HepG2 (cell line): ENCODE results near the gene SNRPD3. TPM values are rescaled to one million over a fixed set of nuclear protein-coding genes. Genes with fewer than 3 reads are reported as not detected.
A peak's percentile ranks its signal among the peaks of the same experiment; 100 is the strongest.

ENCODE experiments used
- ELF4 ChIP-seq: sonication (generic); formaldehyde crosslinking; IDR thresholded peaks from 2 replicates; pipeline ENCODE4 v1.5.0; 2020; ENCODE audit warnings: missing genetic modification reagents, mild to moderate bottlenecking, moderate library complexity, borderline replicate concordance
- HNRNPH1 ChIP-seq: fragments of 200-400 bp; formaldehyde crosslinking; optimal IDR thresholded peaks from 2 replicates; pipeline ENCODE3; 2017; ENCODE audit warnings: mild to moderate bottlenecking, low read depth, low read length
- MAZ ChIP-seq, 2 experiments: sonication (generic) in 1 of 2; formaldehyde crosslinking in 1 of 2; IDR thresholded peaks; 2 replicates each; pipeline versions ENCODE4 v1.5.0 to v1.6.1; 2012 to 2020; ENCODE audit warnings: low read depth in 2 of 2, mild to moderate bottlenecking in 2 of 2, borderline replicate concordance in 1 of 2, improper control_type of control experiment in 1 of 2, low read length in 1 of 2, missing genetic modification reagents in 1 of 2, moderate library complexity in 1 of 2
- MED1 ChIP-seq: sonication (generic); formaldehyde crosslinking; IDR thresholded peaks from 2 replicates; pipeline ENCODE4 v1.4.0; 2020; ENCODE audit warnings: missing genetic modification reagents
- MTF2 ChIP-seq: sonication (generic); formaldehyde crosslinking; IDR thresholded peaks from 2 replicates; pipeline ENCODE4 v1.5.0; 2020; ENCODE audit warnings: missing genetic modification reagents, borderline replicate concordance
- NFKB2 ChIP-seq: sonication (generic); formaldehyde crosslinking; IDR thresholded peaks from 2 replicates; pipeline ENCODE4 v1.4.0; 2020; ENCODE audit warnings: missing genetic modification reagents, borderline replicate concordance
- RBFOX2 ChIP-seq: fragments of 200-400 bp; formaldehyde crosslinking; IDR thresholded peaks from 2 replicates; pipeline ENCODE4 v1.6.1; 2017; ENCODE audit warnings: low read depth, mild to moderate bottlenecking, low read length
- SETDB1 ChIP-seq: sonication (generic); formaldehyde crosslinking; IDR thresholded peaks from 2 replicates; pipeline ENCODE4 v1.5.1; 2020; ENCODE audit warnings: missing genetic modification reagents, mild to moderate bottlenecking, borderline replicate concordance
- SIN3B ChIP-seq: fragments of 150-350 bp; IDR thresholded peaks from 2 replicates; pipeline ENCODE4 v1.6.1; 2014; ENCODE audit warnings: low read length
- ZNF263 ChIP-seq: sonication (generic); formaldehyde crosslinking; IDR thresholded peaks from 2 replicates; pipeline ENCODE4 v1.4.0; 2020; ENCODE audit warnings: missing genetic modification reagents
- ZNF350 ChIP-seq: sonication (generic); formaldehyde crosslinking; IDR thresholded peaks from 2 replicates; pipeline ENCODE4 v1.4.0; 2020; ENCODE audit warnings: mild to moderate bottlenecking, low read depth, missing genetic modification reagents, borderline replicate concordance
- ZNF614 ChIP-seq: IDR thresholded peaks from 2 replicates; pipeline ENCODE4 v1.6.1; 2018; ENCODE audit warnings: missing biosample characterization, missing genetic modification reagents, inconsistent platforms, borderline replicate concordance
- ZNF777 ChIP-seq: sonication (generic); formaldehyde crosslinking; IDR thresholded peaks from 2 replicates; pipeline ENCODE4 v1.4.0; 2020; ENCODE audit warnings: missing genetic modification reagents
- polyA plus RNA-seq, 8 experiments: library from polyadenylated mRNA; depleted of rRNA in 3 of 8; stranded (reverse) in 7 of 8; unstranded in 1 of 8; fragments of >200 nt; fragmentation: Illumina TruSeq in 4 of 8; extraction: Trizol in 4 of 8; gene quantifications; 2 replicates each; pipeline versions ENCODE4 v1.2.1 to v1.2.3, GENCODE V29; 2011 to 2016; ENCODE audit warnings: low read depth in 4 of 8, missing spikeins in 1 of 8, mixed read lengths in 1 of 8; ENCODE audit not compliant: insufficient read depth in 1 of 8
- total RNA-seq, 5 experiments: library from RNA; depleted of rRNA; stranded (reverse); fragments of >200 nt; fragmentation: Illumina TruSeq; extraction: Trizol; gene quantifications; 2 replicates each; pipeline ENCODE4 v1.2.3, GENCODE V29; 2016; ENCODE audit warnings: low read depth in 1 of 5
- TF ChIP-seq, protein P1 (sequence below): sonication (generic); formaldehyde crosslinking; IDR thresholded peaks from 2 replicates; pipeline ENCODE4 v1.8.1; 2023; ENCODE audit warnings: mild to moderate bottlenecking, missing genetic modification reagents, borderline replicate concordance
- TF ChIP-seq, protein P2 (sequence below): sonication (generic); formaldehyde crosslinking; IDR thresholded peaks from 2 replicates; pipeline ENCODE4 v1.4.0; 2020; ENCODE audit warnings: missing genetic modification reagents
- TF ChIP-seq, protein P3 (sequence below): sonication (generic); formaldehyde crosslinking; IDR thresholded peaks from 2 replicates; pipeline ENCODE4 v1.8.0; 2023; ENCODE audit warnings: mild to moderate bottlenecking, missing genetic modification reagents
- TF ChIP-seq, protein P4 (sequence below), 2 experiments: fragments of 450-650 bp in 1 of 2; sonication (generic) in 1 of 2; formaldehyde crosslinking in 1 of 2; IDR thresholded peaks; 2 replicates each; pipeline versions ENCODE4 v1.6.1 to v1.8.0; 2016 to 2022; ENCODE audit warnings: antibody characterized with exemption in 1 of 2, mild to moderate bottlenecking in 1 of 2, missing genetic modification reagents in 1 of 2

The SNRPD3 gene
- total and polyA plus RNA-seq, 2 of the 13 experiments (the other 11 are each of a cell fraction or from before 2014, with no cell fraction given), result 110 to 209 TPM

DNA sequence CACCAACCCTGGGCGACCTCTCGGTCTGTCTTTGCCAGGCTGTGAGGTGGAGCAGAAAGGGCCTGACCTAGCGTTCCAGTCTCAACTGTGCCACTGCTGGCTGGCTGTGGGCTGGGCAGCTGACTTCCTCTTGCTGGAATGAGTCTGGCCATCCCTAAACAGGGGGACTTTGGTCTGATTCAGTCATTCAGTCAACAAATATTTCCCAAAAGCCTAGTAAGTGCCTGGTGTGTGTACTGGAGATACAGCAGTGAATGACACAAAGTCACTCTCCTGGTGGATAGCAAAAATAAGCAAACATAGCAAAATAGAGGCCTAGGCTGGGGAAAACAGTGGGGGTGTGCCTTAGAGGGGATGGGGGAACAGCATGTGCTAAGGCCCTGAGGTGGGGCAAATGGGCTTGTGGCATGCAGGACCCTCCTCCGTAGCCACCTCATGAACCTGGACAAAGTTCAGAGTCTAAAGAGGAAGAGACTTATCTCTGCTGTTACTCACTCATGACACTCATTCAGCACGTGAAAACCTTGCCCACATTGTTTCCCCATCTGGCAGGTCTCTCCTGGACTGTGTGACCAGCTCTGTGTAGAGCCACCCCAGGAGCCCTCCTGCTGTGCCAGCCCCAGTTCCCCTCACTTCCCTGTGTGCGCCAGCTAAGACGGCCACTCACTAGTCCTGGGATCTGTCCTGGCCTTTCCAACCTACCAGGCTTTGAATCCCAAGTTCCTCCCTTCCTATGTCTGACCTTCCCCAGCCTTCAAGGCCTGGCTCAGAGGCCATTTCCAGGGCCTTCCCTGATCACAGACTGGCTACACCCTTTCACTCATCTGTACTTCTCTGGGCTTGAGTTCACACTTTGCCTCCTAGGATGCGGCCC is 5.5 kb upstream of the SNRPD3 start (continued):
- peak; percentile 79; the same call in 1 of the 2 replicates for TF ChIP-seq MAZ (IDR thresholded peaks at IDR 0.05; ENCODE audit: borderline replicate concordance, low read depth, low read length)
- TF ChIP-seq MAZ (CRISPR knock-in tag; IDR thresholded peaks at IDR 0.05; ENCODE audit: low read depth), result no peak; the same call in none of the 2 replicates
- peak; percentile 95 for TF ChIP-seq MED1 (CRISPR knock-in tag)
- TF ChIP-seq, protein P1, sequence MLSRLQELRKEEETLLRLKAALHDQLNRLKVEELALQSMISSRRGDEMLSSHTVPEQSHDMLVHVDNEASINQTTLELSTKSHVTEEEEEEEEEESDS (CRISPR knock-in tag), result peak; percentile 85; the same call in 1 of the 2 replicates
- TF ChIP-seq ZNF614 (CRISPR knock-in tag), result peak; percentile 65
- TF ChIP-seq, protein P2, sequence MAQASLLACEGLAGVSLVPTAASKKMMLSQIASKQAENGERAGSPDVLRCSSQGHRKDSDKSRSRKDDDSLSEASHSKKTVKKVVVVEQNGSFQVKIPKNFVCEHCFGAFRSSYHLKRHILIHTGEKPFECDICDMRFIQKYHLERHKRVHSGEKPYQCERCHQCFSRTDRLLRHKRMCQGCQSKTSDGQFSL (CRISPR knock-in tag), result peak; percentile 97
- no peak for TF ChIP-seq SETDB1 (CRISPR knock-in tag)
- TF ChIP-seq ELF4 (CRISPR knock-in tag), result peak; percentile 60; the same call in 1 of the 2 replicates
- TF ChIP-seq, protein P3, sequence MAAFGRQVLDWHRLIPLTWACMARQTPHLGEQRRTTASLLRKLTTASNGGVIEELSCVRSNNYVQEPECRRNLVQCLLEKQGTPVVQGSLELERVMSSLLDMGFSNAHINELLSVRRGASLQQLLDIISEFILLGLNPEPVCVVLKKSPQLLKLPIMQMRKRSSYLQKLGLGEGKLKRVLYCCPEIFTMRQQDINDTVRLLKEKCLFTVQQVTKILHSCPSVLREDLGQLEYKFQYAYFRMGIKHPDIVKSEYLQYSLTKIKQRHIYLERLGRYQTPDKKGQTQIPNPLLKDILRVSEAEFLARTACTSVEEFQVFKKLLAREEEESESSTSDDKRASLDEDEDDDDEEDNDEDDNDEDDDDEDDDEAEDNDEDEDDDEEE (CRISPR knock-in tag), result peak; percentile 83; the same call in 1 of the 2 replicates
- TF ChIP-seq NFKB2 (CRISPR knock-in tag), result no peak; the same call in 1 of the 2 replicates
- TF ChIP-seq ZNF263 (CRISPR knock-in tag), result no peak
- TF ChIP-seq HNRNPH1, result no peak
- TF ChIP-seq SIN3B, result no peak
- no peak for TF ChIP-seq ZNF777 (CRISPR knock-in tag)
- TF ChIP-seq, protein P4, sequence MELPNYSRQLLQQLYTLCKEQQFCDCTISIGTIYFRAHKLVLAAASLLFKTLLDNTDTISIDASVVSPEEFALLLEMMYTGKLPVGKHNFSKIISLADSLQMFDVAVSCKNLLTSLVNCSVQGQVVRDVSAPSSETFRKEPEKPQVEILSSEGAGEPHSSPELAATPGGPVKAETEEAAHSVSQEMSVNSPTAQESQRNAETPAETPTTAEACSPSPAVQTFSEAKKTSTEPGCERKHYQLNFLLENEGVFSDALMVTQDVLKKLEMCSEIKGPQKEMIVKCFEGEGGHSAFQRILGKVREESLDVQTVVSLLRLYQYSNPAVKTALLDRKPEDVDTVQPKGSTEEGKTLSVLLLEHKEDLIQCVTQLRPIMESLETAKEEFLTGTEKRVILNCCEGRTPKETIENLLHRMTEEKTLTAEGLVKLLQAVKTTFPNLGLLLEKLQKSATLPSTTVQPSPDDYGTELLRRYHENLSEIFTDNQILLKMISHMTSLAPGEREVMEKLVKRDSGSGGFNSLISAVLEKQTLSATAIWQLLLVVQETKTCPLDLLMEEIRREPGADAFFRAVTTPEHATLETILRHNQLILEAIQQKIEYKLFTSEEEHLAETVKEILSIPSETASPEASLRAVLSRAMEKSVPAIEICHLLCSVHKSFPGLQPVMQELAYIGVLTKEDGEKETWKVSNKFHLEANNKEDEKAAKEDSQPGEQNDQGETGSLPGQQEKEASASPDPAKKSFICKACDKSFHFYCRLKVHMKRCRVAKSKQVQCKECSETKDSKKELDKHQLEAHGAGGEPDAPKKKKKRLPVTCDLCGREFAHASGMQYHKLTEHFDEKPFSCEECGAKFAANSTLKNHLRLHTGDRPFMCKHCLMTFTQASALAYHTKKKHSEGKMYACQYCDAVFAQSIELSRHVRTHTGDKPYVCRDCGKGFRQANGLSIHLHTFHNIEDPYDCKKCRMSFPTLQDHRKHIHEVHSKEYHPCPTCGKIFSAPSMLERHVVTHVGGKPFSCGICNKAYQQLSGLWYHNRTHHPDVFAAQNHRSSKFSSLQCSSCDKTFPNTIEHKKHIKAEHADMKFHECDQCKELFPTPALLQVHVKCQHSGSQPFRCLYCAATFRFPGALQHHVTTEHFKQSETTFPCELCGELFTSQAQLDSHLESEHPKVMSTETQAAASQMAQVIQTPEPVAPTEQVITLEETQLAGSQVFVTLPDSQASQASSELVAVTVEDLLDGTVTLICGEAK (IDR thresholded peaks at IDR 0.05), result no peak
- TF ChIP-seq, protein P4 (CRISPR knock-in tag; IDR thresholded peaks at IDR 0.05), result peak; percentile 57; the same call in 1 of the 2 replicates
- peak; percentile 79 for TF ChIP-seq RBFOX2
- TF ChIP-seq ZNF350 (CRISPR knock-in tag), result peak; percentile 98
- peak; percentile 25; the same call in 1 of the 2 replicates for TF ChIP-seq MTF2 (CRISPR knock-in tag)
